Measurements from ENCODE around the gene NUDT3. TPM values are rescaled to one million over a fixed set of nuclear protein-coding genes. Genes with fewer than 3 reads are reported as not detected.
A peak's percentile ranks its signal among the peaks of the same experiment; 100 is the strongest.
"Not testable (repeated sequence)": the region's sequence is repeated elsewhere in the genome, so short reads cannot be mapped to it uniquely, and the experiment has no call there.

Gene NUDT3
- total RNA-seq, 1 donor from 2014 or later, result 37.1 TPM

GRCh38 chr6:34292954-34293353 lies 99.5 kb downstream of the NUDT3 start:
- DNase-seq (ENCODE audit: low read depth, low spot score), result no peak

- no peak for DNase-seq (ENCODE audit: low read depth, low spot score)
Observed at GRCh38 chr6:34289137-34289536, 103.3 kb downstream of the NUDT3 start.

GRCh38 chr6:34288581-34288980 lies 103.9 kb downstream of the NUDT3 start:
- DNase-seq (ENCODE audit: low read depth, low spot score), result no peak

GRCh38 chr6:34285448-34286164 lies 106.9 kb downstream of the NUDT3 start:
- no peak for DNase-seq (ENCODE audit: low read depth, low spot score)

GRCh38 chr6:34284563-34285447 lies 107.7 kb downstream of the NUDT3 start:
- no peak for DNase-seq (ENCODE audit: low read depth, low spot score)

GRCh38 chr6:34281702-34282334 lies 110.7 kb downstream of the NUDT3 start:
- DNase-seq (ENCODE audit: low read depth, low spot score), result no peak

GRCh38 chr6:34280216-34280615 lies 112.3 kb downstream of the NUDT3 start:
- no peak for DNase-seq (ENCODE audit: low read depth, low spot score)

- no peak for DNase-seq (ENCODE audit: low read depth, low spot score)
Observed at GRCh38 chr6:34278833-34279232, 113.6 kb downstream of the NUDT3 start.

GRCh38 chr6:34277763-34278112 lies 114.7 kb downstream of the NUDT3 start:
- no peak for DNase-seq (ENCODE audit: low read depth, low spot score)

- no peak for DNase-seq (ENCODE audit: low read depth, low spot score)
Observed at GRCh38 chr6:34276881-34277762, 115.3 kb downstream of the NUDT3 start.

- no peak for DNase-seq (ENCODE audit: low read depth, low spot score)
Observed at GRCh38 chr6:34276191-34276590, 116.3 kb downstream of the NUDT3 start.

- DNase-seq (ENCODE audit: low read depth, low spot score), result no peak
Observed at GRCh38 chr6:34275128-34275804, 117.2 kb downstream of the NUDT3 start.

- DNase-seq (ENCODE audit: low read depth, low spot score), result no peak
Observed at GRCh38 chr6:34274129-34274528, 118.3 kb downstream of the NUDT3 start.

GRCh38 chr6:34273242-34273805 lies 119.1 kb downstream of the NUDT3 start:
- DNase-seq (ENCODE audit: low read depth, low spot score), result peak; percentile 92

- DNase-seq (ENCODE audit: low read depth, low spot score), result no peak
Observed at GRCh38 chr6:34272013-34272926, 120.2 kb downstream of the NUDT3 start.

- DNase-seq (ENCODE audit: low read depth, low spot score), result not testable (repeated sequence)
Observed at GRCh38 chr6:34269658-34270341, 122.7 kb downstream of the NUDT3 start.

- DNase-seq (ENCODE audit: low read depth, low spot score), result not testable (repeated sequence)
Observed at GRCh38 chr6:34269132-34269531, 123.3 kb downstream of the NUDT3 start.

- no peak for DNase-seq (ENCODE audit: low read depth, low spot score)
Observed at GRCh38 chr6:34267746-34268145, 124.7 kb downstream of the NUDT3 start.

GRCh38 chr6:34263484-34263883 lies 129.0 kb downstream of the NUDT3 start:
- not testable (repeated sequence) for DNase-seq (ENCODE audit: low read depth, low spot score)
